OCI-LY1 (cell line): ENCODE data around the gene VN1R5.

Experiments
- CTCF ChIP-seq: fragments of 200-600 bp; sonication (generic), shearing (Covaris generic); IDR thresholded peaks from 2 replicates; pipeline ENCODE4 v1.5.1; 2017; ENCODE audit warnings: mild to moderate bottlenecking, antibody characterized with exemption, low read length, moderate library complexity, mixed read lengths
- EZH2 ChIP-seq: fragments of 200-600 bp; sonication (generic), shearing (Covaris generic); IDR thresholded peaks from 2 replicates; pipeline ENCODE4 v1.8.0; 2017; ENCODE audit warnings: borderline replicate concordance, mixed run types, mild to moderate bottlenecking, antibody characterized with exemption, low read length, moderate library complexity, mixed read lengths

GRCh38 chr1:247270003-247270402 is 14.1 kb downstream of the VN1R5 start:
- TF ChIP-seq CTCF, result no peak
- TF ChIP-seq EZH2, result no peak
